Keratinocyte (primary cell): ENCODE measurements around the gene GSTT4. TPM values are rescaled to one million over a fixed set of nuclear protein-coding genes. Genes with fewer than 3 reads are reported as not detected.

Experiments
- DNase-seq: peaks from one replicate; pipeline ENCODE4 v3.0.0-alpha.2; 2011; ENCODE audit warnings: low read depth, missing footprints, low spot score
- FAIRE-seq: peaks from 2 replicates; lab custom pipeline; 2011; peaks lifted over from hg19 to GRCh38; lab: Jason Lieb, UNC
- H2AFZ ChIP-seq: 2 replicates; pipeline ENCODE4 v1.6.0; 2012; ENCODE audit warnings: low read length, control low read depth, inconsistent platforms; ENCODE audit not compliant: control insufficient read depth
- H3K27ac ChIP-seq: 2 replicates; pipeline ENCODE4 v1.5.1; 2011; ENCODE audit warnings: low read length; ENCODE audit not compliant: control insufficient read depth, insufficient read depth
- H3K27me3 ChIP-seq: 3 replicates; pipeline ENCODE4 v1.6.0; 2011; ENCODE audit warnings: low read length; ENCODE audit not compliant: control insufficient read depth, insufficient read depth; ENCODE audit errors: extremely low read depth
- H3K36me3 ChIP-seq, 2 experiments: 2 replicates in 1 of 2; 3 replicates in 1 of 2; pipeline ENCODE4 v1.5.1; 2011; ENCODE audit warnings: low read length in 2 of 2, mild to moderate bottlenecking in 1 of 2; ENCODE audit not compliant: control insufficient read depth in 2 of 2, insufficient read depth in 2 of 2; ENCODE audit errors: extremely low read depth in 1 of 2
- H3K4me1 ChIP-seq: 3 replicates; pipeline ENCODE4 v1.5.1; 2011; ENCODE audit warnings: low read length; ENCODE audit not compliant: control insufficient read depth, insufficient read depth; ENCODE audit errors: extremely low read depth
- H3K4me2 ChIP-seq: 3 replicates; pipeline ENCODE4 v1.6.0; 2011; ENCODE audit warnings: low read depth, low read length; ENCODE audit not compliant: control insufficient read depth, insufficient read depth; ENCODE audit errors: extremely low read depth
- H3K4me3 ChIP-seq, 3 experiments: fragments of 200-600 bp in 1 of 3; sonication (generic) in 1 of 3; 2 replicates in 2 of 3; 3 replicates in 1 of 3; pipeline ENCODE4 v1.5.1; 2011 to 2016; ENCODE audit warnings: low read length in 3 of 3, mild to moderate bottlenecking in 3 of 3, control low read depth in 2 of 3, inconsistent platforms in 1 of 3, low read depth in 1 of 3, mixed read lengths in 1 of 3, mixed run types in 1 of 3, moderate library complexity in 1 of 3; ENCODE audit not compliant: control insufficient read depth in 2 of 3, insufficient read depth in 2 of 3; ENCODE audit errors: extremely low read depth in 1 of 3
- H3K79me2 ChIP-seq: 2 replicates; pipeline ENCODE4 v1.6.0; 2012; ENCODE audit warnings: low read length; ENCODE audit not compliant: control insufficient read depth, insufficient read depth
- H3K9ac ChIP-seq: 3 replicates; pipeline ENCODE4 v1.6.0; 2011; ENCODE audit warnings: low read length; ENCODE audit not compliant: control insufficient read depth, insufficient read depth; ENCODE audit errors: extremely low read depth
- H3K9me1 ChIP-seq: 3 replicates; pipeline ENCODE4 v1.6.0; 2011; ENCODE audit warnings: low read length; ENCODE audit not compliant: control insufficient read depth, insufficient read depth; ENCODE audit errors: extremely low read depth
- H3K9me3 ChIP-seq: 2 replicates; pipeline ENCODE4 v1.5.1; 2012; ENCODE audit warnings: low read depth, low read length; ENCODE audit not compliant: control insufficient read depth
- H4K20me1 ChIP-seq: 3 replicates; pipeline ENCODE4 v1.6.0; 2011; ENCODE audit warnings: low read length; ENCODE audit not compliant: control insufficient read depth, insufficient read depth; ENCODE audit errors: extremely low read depth
- EZH2 ChIP-seq: IDR thresholded peaks from one replicate; pipeline ENCODE4 v1.6.1; 2012; ENCODE audit warnings: inconsistent platforms, mild to moderate bottlenecking, low read length, moderate library complexity
- dilution Hi-C: fragments of 300-500 bp; cut with MboI; formaldehyde crosslinking; loops from one replicate; pipeline ENCODE4 v1.7.0; 2020; ENCODE audit warnings: low sequenced_read_pairs; ENCODE audit not compliant: extremely low pct_ligation_motif_present
- polyA plus RNA-seq, 5 experiments: library from polyadenylated mRNA; depleted of rRNA in 3 of 5; stranded (reverse) in 3 of 5; stranded (forward) in 1 of 5; unstranded in 1 of 5; fragments of >200 nt; gene quantifications; 1 replicate in 1 of 5; 2 replicates in 3 of 5; 3 replicates in 1 of 5; pipeline versions ENCODE4 v1.2.1 to v1.2.3, GENCODE V29; 2011 to 2012; ENCODE audit warnings: missing spikeins in 2 of 5, low read depth in 1 of 5, low replicate concordance in 1 of 5
- TF ChIP-seq, protein P1 (sequence below), 3 experiments: IDR thresholded peaks in 1 of 3; conservative IDR thresholded peaks in 1 of 3; optimal IDR thresholded peaks in 1 of 3; 2 replicates in 2 of 3; 3 replicates in 1 of 3; pipeline versions ENCODE3 to v1.5.1; 2011; ENCODE audit warnings: low read length in 3 of 3, mild to moderate bottlenecking in 3 of 3, moderate library complexity in 2 of 3, control low read depth in 1 of 3, inconsistent platforms in 1 of 3; ENCODE audit not compliant: insufficient read depth in 2 of 3; ENCODE audit errors: extremely low read depth in 1 of 3

The GSTT4 gene
- polyA plus RNA-seq, 1 donor (not counting 4 experiments of a cell fraction or from before 2014, with no cell fraction given): not detected

DNA sequence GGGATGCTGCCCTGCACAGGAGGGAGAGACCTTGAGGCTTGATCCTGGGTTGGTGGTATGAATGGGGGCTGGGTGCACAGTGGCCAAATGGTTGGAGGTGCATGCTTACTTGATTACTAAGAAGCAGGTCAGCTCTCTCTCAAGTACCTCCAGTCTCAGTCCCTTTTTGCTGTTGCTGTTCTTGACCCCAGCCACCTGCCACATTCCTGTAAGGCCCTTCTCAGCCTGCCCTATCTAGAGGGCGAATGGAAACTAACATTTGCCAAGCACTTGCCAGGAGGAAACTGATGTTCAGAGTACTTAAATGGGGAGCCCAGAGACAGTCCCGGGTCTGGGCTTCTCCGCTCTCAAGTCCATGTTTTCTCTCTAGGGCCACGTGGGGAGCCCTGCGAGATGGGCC is 45.8 kb upstream of the GSTT4 start:
- no peak for TF ChIP-seq EZH2
- TF ChIP-seq, protein P1, sequence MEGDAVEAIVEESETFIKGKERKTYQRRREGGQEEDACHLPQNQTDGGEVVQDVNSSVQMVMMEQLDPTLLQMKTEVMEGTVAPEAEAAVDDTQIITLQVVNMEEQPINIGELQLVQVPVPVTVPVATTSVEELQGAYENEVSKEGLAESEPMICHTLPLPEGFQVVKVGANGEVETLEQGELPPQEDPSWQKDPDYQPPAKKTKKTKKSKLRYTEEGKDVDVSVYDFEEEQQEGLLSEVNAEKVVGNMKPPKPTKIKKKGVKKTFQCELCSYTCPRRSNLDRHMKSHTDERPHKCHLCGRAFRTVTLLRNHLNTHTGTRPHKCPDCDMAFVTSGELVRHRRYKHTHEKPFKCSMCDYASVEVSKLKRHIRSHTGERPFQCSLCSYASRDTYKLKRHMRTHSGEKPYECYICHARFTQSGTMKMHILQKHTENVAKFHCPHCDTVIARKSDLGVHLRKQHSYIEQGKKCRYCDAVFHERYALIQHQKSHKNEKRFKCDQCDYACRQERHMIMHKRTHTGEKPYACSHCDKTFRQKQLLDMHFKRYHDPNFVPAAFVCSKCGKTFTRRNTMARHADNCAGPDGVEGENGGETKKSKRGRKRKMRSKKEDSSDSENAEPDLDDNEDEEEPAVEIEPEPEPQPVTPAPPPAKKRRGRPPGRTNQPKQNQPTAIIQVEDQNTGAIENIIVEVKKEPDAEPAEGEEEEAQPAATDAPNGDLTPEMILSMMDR (optimal IDR thresholded peaks at IDR 0.05 in 1 of 3, IDR thresholded peaks at IDR 0.05 in 1 of 3, conservative IDR thresholded peaks at IDR 0.05 in 1 of 3; ENCODE audit: extremely low read depth in 1 of 3, insufficient read depth in 2 of 3, low read length in 3 of 3): no peak
- dilution Hi-C loops: no loop called here
- no peaks in the 10 kb centered on the region for H3K4me1 ChIP-seq
- no peaks in the 10 kb centered on the region for H4K20me1 ChIP-seq
- H3K27me3 ChIP-seq: no peaks in the 10 kb centered on the region
- no peak overlapping the region for H2AFZ ChIP-seq
- no peaks in the 10 kb centered on the region for H3K9me1 ChIP-seq
- H3K4me2 ChIP-seq: no peak overlapping the region
- FAIRE-seq: no peak
- no peak overlapping the region for H3K27ac ChIP-seq
- no peak overlapping the region for H3K4me3 ChIP-seq
- H3K79me2 ChIP-seq: no peaks in the 10 kb centered on the region
- H3K36me3 ChIP-seq: peaks cover 31 to 34% of the 10 kb centered on the region in 2 experiments
- no peaks in the 10 kb centered on the region for H3K9me3 ChIP-seq
- H3K9ac ChIP-seq: no peak overlapping the region
- no peak for DNase-seq

DNA sequence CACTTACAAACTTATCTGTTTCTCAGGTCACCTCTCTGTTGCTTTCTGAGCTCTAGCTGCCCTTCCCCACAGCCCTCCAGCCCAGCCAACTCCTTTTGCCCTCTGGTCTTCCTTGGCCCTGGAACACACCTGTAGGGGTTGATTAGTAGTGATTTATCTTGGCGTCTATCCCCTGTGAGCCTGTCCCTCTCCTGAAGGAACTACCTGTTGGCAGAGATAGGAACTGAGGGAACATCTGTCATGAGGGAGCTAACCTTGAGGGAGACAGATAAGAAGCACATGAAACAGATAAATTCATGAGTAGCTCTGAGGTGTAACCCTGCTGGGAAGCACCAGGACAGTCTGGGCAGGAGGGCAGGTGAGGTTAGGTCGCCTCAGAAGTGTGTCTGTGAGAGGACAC is 44.7 kb upstream of the GSTT4 start:
- Histone ChIP-seq H3K36me3 (peaks cover 29 to 34% of the 10 kb centered on the region in 2 experiments), H3K4me3 (no peak overlapping the region), H3K4me2 (no peak overlapping the region), H3K79me2 (no peaks in the 10 kb centered on the region), H3K9ac (no peak overlapping the region), H2AFZ (no peak overlapping the region), H3K27ac (no peak overlapping the region), H4K20me1 (no peaks in the 10 kb centered on the region), H3K9me3 (no peaks in the 10 kb centered on the region), H3K4me1 (no peaks in the 10 kb centered on the region), H3K9me1 (no peaks in the 10 kb centered on the region), H3K27me3 (no peaks in the 10 kb centered on the region)
- dilution Hi-C loops: no loop called here
- no peak for TF ChIP-seq EZH2
- TF ChIP-seq, protein P1 (optimal IDR thresholded peaks at IDR 0.05 in 1 of 3, IDR thresholded peaks at IDR 0.05 in 1 of 3, conservative IDR thresholded peaks at IDR 0.05 in 1 of 3; ENCODE audit: extremely low read depth in 1 of 3, insufficient read depth in 2 of 3, low read length in 3 of 3): no peak
- FAIRE-seq (no peak), DNase-seq (no peak)
